ENCODE data around the gene ALOX5AP. TPM values are rescaled to one million over a fixed set of nuclear protein-coding genes. Genes with fewer than 3 reads are reported as not detected.

Gene ALOX5AP
- total and polyA plus RNA-seq, 7 donors, result 11.6 to 65.0 (median 23.9) TPM

GRCh38 chr13:30690282-30691188 is 44.8 kb upstream of the ALOX5AP start:
- intact Hi-C loops (cut with DNase I), result no loop called here
- TF ChIP-seq POLR2AphosphoS5 (IDR thresholded peaks at IDR 0.05) (peak; percentile 26 to 82 (median 54)), EP300 (IDR thresholded peaks at IDR 0.05) (peak in 1 of 4 donors; percentile 34), POLR2A (IDR thresholded peaks at IDR 0.05) (no peak)
- WGBS, 2 donors, result 27 to 43% methylated on average over 21 of the region's 21 CpGs

GRCh38 chr13:30692113-30692512 is 43.2 kb upstream of the ALOX5AP start:
- Histone ChIP-seq H3K27ac (no peak overlapping the region), H3K9me3 (no peaks in the 10 kb centered on the region), H3K4me1 (peaks cover 0 to 12% (median 2%) of the 10 kb centered on the region in 4 donors), H3K36me3 (no peaks in the 10 kb centered on the region), H3K4me3 (no peak overlapping the region), H3K27me3 (no peaks in the 10 kb centered on the region)
- 95 to 98% methylated on average over 1 of the region's 1 CpG for WGBS, 2 donors
- TF ChIP-seq POLR2AphosphoS5 (IDR thresholded peaks at IDR 0.05) (no peak), CTCF (IDR thresholded peaks at IDR 0.05) (no peak), EP300 (IDR thresholded peaks at IDR 0.05) (no peak)
- no peak for DNase-seq
- intact Hi-C loops (cut with DNase I), result no loop called here

More at GRCh38 chr13:30690282-30691188, 44.8 kb upstream of the ALOX5AP start:
- Histone ChIP-seq H3K27ac (peak overlapping the region; percentile 44 to 73 (median 58)), H3K4me3 (peak overlapping the region; percentile 29 to 51 (median 40)), H3K9me3 (no peaks in the 10 kb centered on the region), H3K4me1 (peaks cover 0 to 12% (median 2%) of the 10 kb centered on the region in 4 donors), H3K36me3 (no peaks in the 10 kb centered on the region), H3K27me3 (no peaks in the 10 kb centered on the region)
- peak; percentile 90 for DNase-seq

- H3K27ac ChIP-seq, result no peak overlapping the region
Observed at GRCh38 chr13:30696278-30697176, 38.8 kb upstream of the ALOX5AP start.

GRCh38 chr13:30697177-30697953 is 38.0 kb upstream of the ALOX5AP start:
- Histone ChIP-seq H3K4me3 (no peak overlapping the region), H3K4me1 (no peaks in the 10 kb centered on the region), H3K36me3 (no peaks in the 10 kb centered on the region), H3K27ac (no peak overlapping the region), H3K27me3 (no peaks in the 10 kb centered on the region), H3K9me3 (no peaks in the 10 kb centered on the region)
- intact Hi-C loops (cut with DNase I), result no loop called here
- no peak for DNase-seq
- TF ChIP-seq EP300 (IDR thresholded peaks at IDR 0.05) (no peak), CTCF (IDR thresholded peaks at IDR 0.05) (no peak), POLR2AphosphoS5 (IDR thresholded peaks at IDR 0.05) (no peak), POLR2A (IDR thresholded peaks at IDR 0.05) (no peak)
- 58 to 68% methylated on average over 8 of the region's 8 CpGs for WGBS, 2 donors

More at GRCh38 chr13:30696278-30697176, 38.8 kb upstream of the ALOX5AP start:
- TF ChIP-seq POLR2AphosphoS5 (IDR thresholded peaks at IDR 0.05), result no peak
- no peak for TF ChIP-seq EP300 (IDR thresholded peaks at IDR 0.05)
- TF ChIP-seq CTCF (IDR thresholded peaks at IDR 0.05), result no peak
- TF ChIP-seq POLR2A (IDR thresholded peaks at IDR 0.05), result no peak
- no peaks in the 10 kb centered on the region for H3K9me3 ChIP-seq
- H3K36me3 ChIP-seq, result no peaks in the 10 kb centered on the region
- DNase-seq, result no peak
- H3K27me3 ChIP-seq, result no peaks in the 10 kb centered on the region
- H3K4me1 ChIP-seq, result no peaks in the 10 kb centered on the region
- 39 to 58% methylated on average over 11 of the region's 11 CpGs for WGBS, 2 donors
- intact Hi-C loops (cut with DNase I), result no loop called here
- no peak overlapping the region for H3K4me3 ChIP-seq

Measured in sigmoid colon (tissue), 7 donors.